Activated T-cell treated with anti-CD3 and anti-CD28 coated beads, Interleukin-2, amount 50 U/mL, for 4 hours (primary cell): ENCODE data around the gene ARSI. TPM values are rescaled to one million over a fixed set of nuclear protein-coding genes. Genes with fewer than 3 reads are reported as not detected.

Experiments
- ATAC-seq, 2 donors: fragments of 200-7000 bp; cut with Tn5 transposase; one replicate each; pipeline ENCODE4 v1.10.0; 2021
- DNase-seq: peaks from one replicate; pipeline ENCODE4 v3.0.0-alpha.2; 2020
- H3K27me3 Mint-ChIP-seq: one replicate; pipeline ENCODE4 v1.8.0; 2021; ENCODE audit warnings: low read depth, mixed read lengths
- H3K36me3 Mint-ChIP-seq: one replicate; pipeline ENCODE4 v1.8.0; 2022; ENCODE audit warnings: mixed read lengths; ENCODE audit not compliant: insufficient read depth
- H3K4me1 Mint-ChIP-seq: one replicate; pipeline ENCODE4 v1.8.0; 2021; ENCODE audit warnings: low read depth, mixed read lengths
- H3K4me3 Mint-ChIP-seq: one replicate; pipeline ENCODE4 v1.8.0; 2021; ENCODE audit warnings: mild to moderate bottlenecking, moderate library complexity, mixed read lengths
- H3K9me3 Mint-ChIP-seq: one replicate; pipeline ENCODE4 v1.8.0; 2021; ENCODE audit warnings: mixed read lengths
- total RNA-seq, 3 donors: library from RNA; stranded (reverse); gene quantifications; one replicate each; pipeline ENCODE4 v1.2.1, GENCODE V29; 2021

ARSI gene
- total RNA-seq, 3 donors from 2014 or later = not detected

DNA sequence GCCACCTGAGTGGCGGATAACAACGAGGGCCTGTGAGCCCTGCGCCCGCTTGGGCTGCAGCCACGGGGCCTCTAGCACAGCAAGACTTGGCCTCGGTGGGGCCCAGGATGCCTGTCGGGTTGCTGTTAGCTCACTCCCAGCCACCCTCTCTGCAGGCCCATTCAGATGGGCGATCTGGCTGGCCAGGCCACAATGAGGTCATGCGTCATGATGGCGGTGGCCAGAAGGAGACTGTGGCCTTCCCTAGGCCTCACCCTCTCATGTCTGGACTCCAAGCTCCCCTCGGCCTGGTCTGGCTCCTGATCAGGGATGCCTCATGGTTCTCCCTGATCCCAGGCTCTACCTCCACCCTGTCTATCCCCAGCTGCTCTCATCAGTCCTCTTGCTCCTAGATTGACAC, 35.8 kb upstream of the ARSI start:
- Mint-ChIP-seq H3K4me3 (no peak overlapping the region), H3K4me1 (peaks cover 4% of the 10 kb centered on the region)

DNA sequence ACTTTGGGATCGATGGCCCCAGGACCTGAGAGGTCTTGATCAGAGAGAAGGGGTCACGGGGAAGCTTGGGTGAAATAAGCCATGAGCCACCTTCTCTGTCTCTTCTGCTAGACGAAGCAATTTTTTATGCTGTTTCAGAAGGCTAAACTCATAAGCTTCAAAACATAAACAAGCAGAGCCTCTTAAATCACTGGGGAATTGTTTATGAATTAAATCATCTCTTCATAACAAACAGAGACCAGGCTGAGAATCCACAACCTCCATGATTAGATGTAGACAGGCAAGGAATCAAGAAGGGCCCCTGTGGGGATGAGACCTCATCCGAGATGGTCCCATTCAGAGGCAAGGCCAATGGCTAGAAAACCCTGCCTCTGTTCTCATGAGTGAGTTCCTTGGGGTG, 33.1 kb upstream of the ARSI start:
- DNase-seq = no peak
- Mint-ChIP-seq H3K4me3 (no peak overlapping the region), H3K4me1 (no peaks in the 10 kb centered on the region), H3K36me3 (no peaks in the 10 kb centered on the region), H3K27me3 (no peaks in the 10 kb centered on the region), H3K9me3 (no peaks in the 10 kb centered on the region)
- ATAC-seq = no peak

More for the DNA sequence above, 35.8 kb upstream of the ARSI start:
- DNase-seq = no peak
- no peaks in the 10 kb centered on the region for H3K9me3 Mint-ChIP-seq
- H3K36me3 Mint-ChIP-seq = no peaks in the 10 kb centered on the region
- ATAC-seq = no peak
- H3K27me3 Mint-ChIP-seq = no peaks in the 10 kb centered on the region

DNA sequence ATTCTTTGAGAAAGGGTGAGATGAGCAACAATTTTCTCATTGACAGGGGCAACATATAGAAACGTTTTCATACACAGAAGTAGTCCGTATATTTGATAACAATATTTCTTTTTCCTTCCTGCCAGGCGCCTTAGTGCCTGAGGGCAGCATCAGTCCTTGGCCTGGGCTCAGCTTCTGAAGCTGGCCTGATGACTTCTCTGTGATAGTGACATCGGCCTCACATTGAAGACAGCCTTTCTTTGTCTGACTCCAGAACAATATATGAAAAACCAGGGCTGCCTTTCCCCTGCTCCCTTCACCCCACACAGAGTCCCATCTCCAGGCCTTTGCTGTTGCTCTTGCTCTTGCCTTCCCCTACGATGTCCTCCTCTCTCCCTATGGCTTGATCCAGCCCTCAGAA, 30.7 kb upstream of the ARSI start:
- Mint-ChIP-seq H3K27me3 (no peaks in the 10 kb centered on the region), H3K4me3 (no peak overlapping the region), H3K4me1 (no peaks in the 10 kb centered on the region), H3K36me3 (no peaks in the 10 kb centered on the region), H3K9me3 (no peaks in the 10 kb centered on the region)
- DNase-seq (no peak), ATAC-seq (no peak)

DNA sequence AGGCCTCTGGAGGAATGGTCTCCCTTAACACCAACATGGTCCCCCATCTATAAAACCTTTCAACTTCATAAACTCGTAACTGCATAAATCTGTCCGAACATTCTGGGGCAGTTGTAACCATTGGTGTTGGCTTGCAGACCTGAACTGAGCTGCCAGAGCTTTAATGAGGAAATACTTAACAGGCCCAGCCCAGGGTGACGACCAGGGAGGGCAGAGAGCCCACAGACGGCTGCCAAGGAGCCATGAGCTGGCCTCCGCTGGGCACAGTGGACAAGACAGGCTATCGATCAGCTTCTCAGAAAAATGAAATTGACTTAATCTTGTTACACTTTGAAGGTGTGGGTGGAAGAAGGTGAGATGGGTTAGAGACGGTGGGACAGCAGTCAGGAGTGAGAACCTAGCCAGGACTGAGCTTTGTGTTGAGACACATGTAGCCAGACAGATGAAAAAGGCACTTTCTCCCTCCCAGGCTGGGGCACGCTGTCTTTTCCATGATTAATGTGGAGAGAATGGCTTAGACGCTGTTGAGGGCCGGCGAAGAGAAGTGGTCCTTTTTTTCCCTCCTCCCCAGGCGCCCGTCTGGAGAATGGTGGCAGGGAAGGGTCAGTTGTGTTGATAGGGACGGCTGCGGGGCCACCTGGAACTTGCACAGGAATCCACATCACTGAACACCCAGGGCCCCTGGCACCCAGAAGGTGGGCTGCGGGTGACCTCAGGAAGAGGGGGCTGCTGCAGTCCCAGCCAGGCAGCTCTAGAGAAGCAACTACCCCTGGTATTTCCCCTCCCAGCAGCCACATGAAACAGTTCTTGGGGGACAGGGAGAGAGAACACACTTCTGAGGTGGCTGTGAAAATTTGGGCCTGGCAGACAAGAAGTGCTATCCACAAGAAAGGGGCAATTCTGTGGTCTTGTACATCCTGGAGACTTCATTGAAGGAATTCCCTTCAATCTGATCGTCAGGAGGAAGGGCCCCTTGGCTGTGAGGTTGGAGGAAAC, 27.5 kb upstream of the ARSI start:
- H3K27me3 Mint-ChIP-seq = no peaks in the 10 kb centered on the region

DNA sequence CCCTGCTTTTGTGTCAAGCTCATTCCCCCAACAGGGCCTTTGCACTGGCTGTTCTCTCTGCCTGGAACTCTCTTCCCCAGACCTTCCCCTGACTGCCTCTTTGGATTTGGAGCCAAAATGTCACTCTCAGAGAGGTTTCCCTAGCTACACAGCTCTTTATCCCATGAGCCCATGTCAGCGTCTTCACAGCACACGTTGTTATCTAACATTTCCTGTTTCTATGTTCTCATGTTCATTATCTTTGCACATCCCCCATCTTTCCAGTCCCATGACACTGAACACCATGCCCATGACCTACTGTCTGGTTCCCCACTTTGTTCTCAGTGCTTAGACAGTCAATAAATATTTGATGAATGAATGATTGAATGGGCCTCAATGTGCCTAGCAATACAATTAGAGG, 26.3 kb upstream of the ARSI start:
- ATAC-seq (no peak), DNase-seq (no peak)
- Mint-ChIP-seq H3K36me3 (no peaks in the 10 kb centered on the region), H3K27me3 (no peaks in the 10 kb centered on the region), H3K4me3 (no peak overlapping the region), H3K4me1 (no peaks in the 10 kb centered on the region), H3K9me3 (no peaks in the 10 kb centered on the region)

More for the DNA sequence above, 27.5 kb upstream of the ARSI start:
- ATAC-seq = no peak
- Mint-ChIP-seq H3K4me1 (no peaks in the 10 kb centered on the region), H3K4me3 (no peak overlapping the region), H3K36me3 (no peaks in the 10 kb centered on the region), H3K9me3 (no peaks in the 10 kb centered on the region)
- no peak for DNase-seq

DNA sequence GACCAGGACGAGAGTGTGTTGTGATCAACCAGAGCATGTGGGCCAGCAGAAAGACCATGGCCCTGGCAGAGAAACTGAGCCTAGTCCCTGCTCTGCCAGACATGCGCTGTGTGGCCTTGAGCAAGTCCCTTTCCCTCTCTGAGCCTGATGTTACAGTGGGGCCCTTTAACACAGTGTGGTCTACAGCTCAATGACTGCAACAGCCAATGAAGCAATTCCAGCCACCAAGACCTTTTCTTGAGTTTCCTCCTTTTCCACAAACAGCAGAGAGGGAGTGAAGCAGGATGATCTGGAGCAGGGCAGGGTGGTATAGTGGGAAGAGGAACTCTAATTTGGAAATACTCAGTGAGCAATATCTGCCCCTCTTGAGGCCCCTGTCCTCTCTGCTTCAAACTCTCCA, 25.8 kb upstream of the ARSI start:
- ATAC-seq = no peak
- Mint-ChIP-seq H3K36me3 (no peaks in the 10 kb centered on the region), H3K4me1 (no peaks in the 10 kb centered on the region), H3K27me3 (no peaks in the 10 kb centered on the region), H3K4me3 (no peak overlapping the region), H3K9me3 (no peaks in the 10 kb centered on the region)
- DNase-seq = no peak

DNA sequence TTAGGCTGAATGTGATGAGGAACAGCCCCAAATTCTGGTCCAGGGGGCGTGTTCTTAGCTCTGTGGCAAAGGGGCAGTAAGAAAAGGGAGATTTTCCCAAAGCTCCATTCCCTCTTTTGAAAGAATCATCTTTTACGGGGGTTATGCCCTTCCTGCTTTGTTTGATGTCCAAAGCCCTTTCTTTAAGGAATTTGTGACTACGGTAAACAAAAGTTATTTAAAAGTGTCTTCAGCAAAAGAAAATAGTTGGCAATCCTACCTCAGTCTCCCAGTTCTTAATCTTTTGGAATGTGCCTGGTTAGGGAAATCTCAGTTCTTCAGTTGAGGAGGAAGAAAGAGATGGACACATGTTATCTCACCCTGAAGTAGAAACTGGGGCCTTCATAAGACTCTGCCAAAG, 24.4 kb upstream of the ARSI start:
- Mint-ChIP-seq H3K9me3 (no peaks in the 10 kb centered on the region), H3K4me3 (no peak overlapping the region), H3K4me1 (no peaks in the 10 kb centered on the region), H3K36me3 (no peaks in the 10 kb centered on the region), H3K27me3 (no peaks in the 10 kb centered on the region)
- ATAC-seq (no peak), DNase-seq (no peak)

DNA sequence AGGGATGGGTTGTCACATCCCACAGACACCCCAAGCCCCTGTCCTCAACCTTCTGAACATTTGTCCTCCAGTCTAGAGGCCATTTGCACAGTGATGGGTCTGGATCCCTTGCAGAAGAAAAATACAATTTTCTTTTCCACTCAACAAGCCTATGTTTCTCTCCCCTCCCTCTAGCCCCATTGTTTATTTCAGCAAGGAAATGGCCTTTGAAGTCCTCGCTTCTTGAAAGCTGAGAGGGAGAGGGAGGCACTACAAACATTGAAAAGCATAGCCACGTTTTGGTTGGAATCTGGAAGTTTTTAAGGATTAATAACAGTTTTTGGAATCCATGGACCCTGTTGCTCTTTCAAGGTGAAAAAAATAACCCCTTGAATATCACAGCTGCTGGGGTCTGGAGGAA, 24.0 kb upstream of the ARSI start:
- no peak overlapping the region for H3K4me3 Mint-ChIP-seq
- no peaks in the 10 kb centered on the region for H3K27me3 Mint-ChIP-seq
- H3K9me3 Mint-ChIP-seq = no peaks in the 10 kb centered on the region
- no peaks in the 10 kb centered on the region for H3K4me1 Mint-ChIP-seq
- no peak for ATAC-seq
- DNase-seq = no peak
- H3K36me3 Mint-ChIP-seq = no peaks in the 10 kb centered on the region

DNA sequence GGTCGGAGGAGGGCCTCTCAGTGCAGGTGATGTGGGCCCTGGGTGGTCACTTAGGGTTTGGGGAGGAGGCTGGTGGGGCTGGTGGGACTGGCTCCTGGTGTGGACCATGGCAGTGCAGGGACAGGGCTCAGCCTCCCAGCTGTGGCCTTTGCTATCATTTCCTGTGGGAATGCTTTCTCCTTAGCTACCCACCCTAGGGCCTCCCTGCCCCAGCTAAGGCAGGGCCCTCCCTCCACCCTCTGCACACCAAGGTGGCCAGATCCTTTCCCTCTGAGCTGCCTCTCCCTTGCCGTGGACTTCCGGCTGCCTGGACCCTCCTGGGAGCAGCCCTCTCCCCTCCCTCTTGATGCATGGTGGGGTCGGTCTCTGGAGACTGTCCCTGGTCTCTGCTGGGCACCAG, 22.7 kb upstream of the ARSI start:
- Mint-ChIP-seq H3K36me3 (no peaks in the 10 kb centered on the region), H3K9me3 (no peaks in the 10 kb centered on the region), H3K4me3 (no peak overlapping the region), H3K27me3 (no peaks in the 10 kb centered on the region), H3K4me1 (no peaks in the 10 kb centered on the region)
- no peak for ATAC-seq
- no peak for DNase-seq

DNA sequence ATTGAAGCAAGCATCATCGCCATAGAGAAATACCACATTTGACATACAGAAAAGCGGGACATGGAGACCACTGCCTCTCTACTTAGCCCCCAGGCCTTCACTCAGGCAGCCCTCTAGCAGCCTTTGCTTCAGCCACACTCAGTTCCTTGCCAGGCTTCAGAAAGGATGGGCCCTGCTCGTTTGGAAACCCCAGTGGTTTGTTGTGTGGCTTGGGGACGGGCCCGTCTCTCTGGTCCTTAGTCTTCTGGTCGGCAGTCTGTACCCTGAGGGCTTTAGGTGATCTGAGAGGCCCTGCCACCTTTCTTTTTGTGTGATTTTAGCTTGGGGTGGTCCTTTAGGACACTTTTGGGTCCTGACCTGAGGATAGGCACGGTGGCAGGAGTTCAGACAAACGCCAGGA, 21.1 kb upstream of the ARSI start:
- H3K9me3 Mint-ChIP-seq = no peaks in the 10 kb centered on the region
- H3K27me3 Mint-ChIP-seq = no peaks in the 10 kb centered on the region
- no peaks in the 10 kb centered on the region for H3K4me1 Mint-ChIP-seq
- H3K4me3 Mint-ChIP-seq = no peak overlapping the region
- ATAC-seq (no peak), DNase-seq (no peak)
- H3K36me3 Mint-ChIP-seq = no peaks in the 10 kb centered on the region

DNA sequence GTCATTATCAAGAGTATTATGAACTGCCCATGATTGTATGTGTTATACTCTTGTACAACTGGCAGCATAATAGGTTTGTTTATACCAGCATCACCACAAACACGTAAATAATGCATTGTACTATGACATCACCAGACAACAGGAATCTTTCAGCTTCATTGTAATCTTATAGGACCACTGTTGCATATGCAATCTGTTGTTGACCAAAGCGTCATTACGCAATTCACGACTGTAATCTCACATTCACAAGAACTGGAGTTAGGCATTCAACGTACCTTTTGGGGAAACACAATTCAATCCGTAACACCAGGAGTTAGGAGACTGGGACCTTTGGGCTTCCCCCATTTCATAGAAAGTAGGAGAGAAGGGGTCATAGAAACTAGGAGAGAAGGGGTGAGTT, 20.4 kb upstream of the ARSI start:
- H3K9me3 Mint-ChIP-seq = no peaks in the 10 kb centered on the region
- no peaks in the 10 kb centered on the region for H3K36me3 Mint-ChIP-seq
- ATAC-seq (no peak), DNase-seq (no peak)
- H3K27me3 Mint-ChIP-seq = no peaks in the 10 kb centered on the region
- H3K4me1 Mint-ChIP-seq = no peaks in the 10 kb centered on the region
- H3K4me3 Mint-ChIP-seq = no peak overlapping the region

DNA sequence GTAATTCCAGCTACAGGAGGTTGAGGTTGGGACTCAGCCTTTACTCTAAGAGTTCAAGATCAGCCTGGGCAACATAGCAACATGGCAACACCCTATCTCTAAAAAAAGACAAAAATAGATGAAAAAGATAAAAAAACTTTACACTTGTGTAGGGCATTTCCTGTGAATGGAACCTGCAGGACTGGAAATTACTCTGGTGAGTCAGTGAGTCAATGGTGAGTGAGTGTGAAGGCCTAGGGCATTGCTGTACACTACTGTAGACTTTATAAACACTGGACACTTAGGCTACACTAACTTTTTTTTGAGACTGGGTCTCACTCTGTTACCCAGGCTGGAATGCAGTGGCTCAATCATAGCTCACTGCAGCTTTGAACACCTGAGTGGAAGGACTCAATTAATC, 19.5 kb upstream of the ARSI start:
- Mint-ChIP-seq H3K27me3 (no peaks in the 10 kb centered on the region), H3K9me3 (no peaks in the 10 kb centered on the region), H3K36me3 (no peaks in the 10 kb centered on the region), H3K4me1 (no peaks in the 10 kb centered on the region), H3K4me3 (no peak overlapping the region)
- ATAC-seq = no peak
- DNase-seq = no peak

DNA sequence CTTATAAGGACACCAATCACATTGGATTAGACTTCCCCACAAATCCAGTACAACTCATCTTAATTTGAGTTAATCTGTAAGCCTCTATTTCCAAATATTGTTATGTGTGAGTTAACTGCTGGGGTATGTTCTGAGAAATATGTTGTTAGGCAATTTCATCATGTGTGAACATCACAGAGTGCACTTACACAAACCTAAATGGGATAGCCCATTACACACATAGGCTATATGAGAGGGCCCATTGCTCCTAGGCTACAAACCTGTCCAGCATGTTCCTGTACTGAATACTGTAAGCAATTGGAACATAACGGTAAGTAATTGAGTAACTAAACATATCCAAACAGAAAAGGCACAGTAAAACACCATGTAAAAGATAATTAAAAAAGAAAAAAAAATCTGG, 19.1 kb upstream of the ARSI start:
- no peaks in the 10 kb centered on the region for H3K4me1 Mint-ChIP-seq

DNA sequence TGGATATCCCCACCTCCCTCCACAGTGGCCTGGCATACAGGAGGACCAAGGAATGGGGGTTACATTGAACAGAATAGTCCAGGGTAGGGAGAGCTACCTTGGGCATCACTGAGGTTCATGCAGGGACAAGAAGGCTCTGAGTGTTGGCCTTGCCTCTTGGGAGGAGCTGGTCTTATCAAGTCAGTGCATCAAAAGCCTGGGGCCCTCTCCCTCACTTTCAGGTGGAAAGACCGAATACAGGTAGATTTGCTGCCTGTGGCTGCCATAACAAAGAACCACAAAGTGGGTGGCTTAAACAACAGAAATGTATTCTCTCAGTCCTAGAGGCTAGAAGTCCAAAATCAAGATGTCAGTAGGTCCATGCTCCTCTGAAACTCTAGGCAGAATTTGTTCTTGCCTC, 18.5 kb upstream of the ARSI start:
- Mint-ChIP-seq H3K36me3 (no peaks in the 10 kb centered on the region), H3K9me3 (no peaks in the 10 kb centered on the region), H3K4me3 (no peak overlapping the region), H3K4me1 (no peaks in the 10 kb centered on the region), H3K27me3 (no peaks in the 10 kb centered on the region)
- ATAC-seq (no peak), DNase-seq (no peak)

More for the DNA sequence above, 19.1 kb upstream of the ARSI start:
- H3K4me3 Mint-ChIP-seq = no peak overlapping the region
- DNase-seq = no peak
- H3K36me3 Mint-ChIP-seq = no peaks in the 10 kb centered on the region
- no peaks in the 10 kb centered on the region for H3K9me3 Mint-ChIP-seq
- ATAC-seq = no peak
- no peaks in the 10 kb centered on the region for H3K27me3 Mint-ChIP-seq

DNA sequence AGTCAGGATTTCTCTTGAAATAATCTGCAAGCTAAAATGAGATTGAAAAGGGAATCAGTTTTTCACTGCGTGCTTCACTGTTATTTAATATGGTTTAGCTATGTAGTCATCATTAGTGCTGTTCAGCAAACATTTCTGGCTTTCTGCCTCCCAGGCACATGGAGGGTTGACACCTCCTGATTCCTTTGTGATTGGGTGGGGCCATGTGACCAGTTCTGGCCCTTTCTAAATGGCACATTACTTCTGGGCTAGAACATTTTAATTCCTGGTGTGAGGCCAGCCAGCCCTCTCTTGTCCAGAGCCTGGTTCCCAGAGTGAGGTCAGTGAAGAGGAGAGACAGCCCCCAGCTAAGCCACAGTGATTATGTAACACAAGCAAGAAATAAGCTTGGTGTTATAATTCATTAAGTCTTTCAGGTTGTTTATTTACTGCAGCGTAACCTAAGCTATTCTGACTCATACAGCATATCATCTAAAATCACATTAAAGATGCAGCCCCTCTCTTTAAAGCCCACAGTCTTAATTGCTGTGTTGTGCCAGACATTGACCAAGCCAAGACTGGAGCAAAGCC, 17.4 kb upstream of the ARSI start:
- Mint-ChIP-seq H3K9me3 (no peaks in the 10 kb centered on the region), H3K36me3 (no peaks in the 10 kb centered on the region), H3K4me3 (no peak overlapping the region), H3K4me1 (no peaks in the 10 kb centered on the region), H3K27me3 (no peaks in the 10 kb centered on the region)
- ATAC-seq (no peak), DNase-seq (no peak)
